Liver (tissue), 9 donors: Measurements from ENCODE around the gene OR6P1. TPM values are rescaled to one million over a fixed set of nuclear protein-coding genes. Genes with fewer than 3 reads are reported as not detected.

Experiments used
- DNase-seq: peaks from one replicate; pipeline ENCODE4 v3.0.0-alpha.2; 2017; ENCODE audit warnings: low spot score
- H3K27ac ChIP-seq, 2 donors: one replicate each; pipeline ENCODE4 v1.7.0; 2013; ENCODE audit warnings: inconsistent platforms in 2 of 2, low read length in 2 of 2, control low read depth in 1 of 2, low read depth in 1 of 2, mild to moderate bottlenecking in 1 of 2
- H3K27me3 ChIP-seq, 4 donors: one replicate each; pipeline versions ENCODE4 v1.6.1 to v1.7.0; 2013; ENCODE audit warnings: low read length in 3 of 4, inconsistent platforms in 1 of 4, mild to moderate bottlenecking in 1 of 4, moderate library complexity in 1 of 4; ENCODE audit not compliant: control insufficient read depth in 4 of 4, insufficient read depth in 4 of 4
- H3K36me3 ChIP-seq, 4 donors: one replicate each; pipeline versions ENCODE4 v1.6.1 to v1.7.0; 2013; ENCODE audit warnings: low read length in 3 of 4, mild to moderate bottlenecking in 3 of 4, low read depth in 1 of 4, moderate library complexity in 1 of 4; ENCODE audit not compliant: control insufficient read depth in 4 of 4, insufficient read depth in 3 of 4
- H3K4me1 ChIP-seq, 4 donors: one replicate each; pipeline versions ENCODE4 v1.6.1 to v1.7.0; 2013; ENCODE audit warnings: low read length in 3 of 4, mild to moderate bottlenecking in 3 of 4, moderate library complexity in 1 of 4; ENCODE audit not compliant: control insufficient read depth in 4 of 4, insufficient read depth in 4 of 4
- H3K4me3 ChIP-seq, 3 donors: one replicate each; pipeline versions ENCODE4 v1.6.1 to v1.7.0; 2013; ENCODE audit warnings: low read length in 3 of 3, control low read depth in 1 of 3, low read depth in 1 of 3, mild to moderate bottlenecking in 1 of 3
- H3K9ac ChIP-seq, 2 donors: one replicate each; pipeline ENCODE4 v1.7.0; 2013; ENCODE audit warnings: low read length in 2 of 2, mild to moderate bottlenecking in 2 of 2, moderate library complexity in 2 of 2, control low read depth in 1 of 2, low read depth in 1 of 2
- H3K9me3 ChIP-seq, 4 donors: one replicate each; pipeline versions ENCODE4 v1.6.1 to v1.7.0; 2013; ENCODE audit warnings: low read length in 3 of 4; ENCODE audit not compliant: control insufficient read depth in 4 of 4
- ATF3 ChIP-seq: IDR thresholded peaks from 2 replicates; pipeline ENCODE4 v1.6.1; 2016; ENCODE audit warnings: antibody characterized with exemption
- CTCF ChIP-seq: fragments of 150-350 bp; IDR thresholded peaks from 2 replicates; pipeline ENCODE4 v1.5.1; 2017; ENCODE audit warnings: improper control_type of control experiment, low read depth, low read length; ENCODE audit not compliant: missing input control
- EGR1 ChIP-seq, 2 donors: IDR thresholded peaks; 2 replicates each; pipeline ENCODE4 v1.6.1; 2016 to 2018; ENCODE audit warnings: antibody characterized with exemption in 2 of 2, low read depth in 2 of 2
- FOXA1 ChIP-seq: IDR thresholded peaks from 2 replicates; pipeline ENCODE4 v1.6.1; 2016; ENCODE audit warnings: antibody characterized with exemption
- FOXA2 ChIP-seq: IDR thresholded peaks from 2 replicates; pipeline ENCODE4 v1.6.1; 2016; ENCODE audit warnings: antibody characterized with exemption
- GABPA ChIP-seq, 2 donors: IDR thresholded peaks in 1 of 2; conservative IDR thresholded peaks in 1 of 2; 2 replicates each; pipeline ENCODE4 v1.6.1; 2016; ENCODE audit warnings: antibody characterized with exemption in 2 of 2, mild to moderate bottlenecking in 1 of 2, moderate library complexity in 1 of 2
- HNF4A ChIP-seq, 2 donors: conservative IDR thresholded peaks; 2 replicates each; pipeline ENCODE4 v1.6.1; 2016; ENCODE audit warnings: antibody characterized with exemption in 2 of 2, mild to moderate bottlenecking in 2 of 2
- HNF4G ChIP-seq: IDR thresholded peaks from 2 replicates; pipeline ENCODE4 v1.6.1; 2016; ENCODE audit warnings: antibody characterized with exemption
- JUND ChIP-seq, 2 donors: IDR thresholded peaks; 2 replicates each; pipeline ENCODE4 v1.6.1; 2016; ENCODE audit warnings: antibody characterized with exemption in 2 of 2
- MAX ChIP-seq: IDR thresholded peaks from 2 replicates; pipeline ENCODE4 v1.6.1; 2016; ENCODE audit warnings: antibody characterized with exemption
- NR2F2 ChIP-seq: IDR thresholded peaks from 2 replicates; pipeline ENCODE4 v1.6.1; 2016; ENCODE audit warnings: antibody characterized with exemption
- RXRA ChIP-seq, 2 donors: IDR thresholded peaks; 2 replicates each; pipeline ENCODE4 v1.6.1; 2017 to 2018; ENCODE audit warnings: antibody characterized with exemption in 2 of 2, mild to moderate bottlenecking in 1 of 2
- TAF1 ChIP-seq: conservative IDR thresholded peaks from 2 replicates; pipeline ENCODE4 v1.6.1; 2016; ENCODE audit warnings: antibody characterized with exemption, mild to moderate bottlenecking
- YY1 ChIP-seq: IDR thresholded peaks from 2 replicates; pipeline ENCODE4 v1.6.1; 2016; ENCODE audit warnings: antibody characterized with exemption, mild to moderate bottlenecking
- WGBS: extraction: QIAGEN DNeasy Blood & Tissue Kit; methylation state at CpG from one replicate; pipeline ENCODE4 v1.1.7; 2013; 5-methylcytosine and 5-hydroxymethylcytosine counted together
- polyA plus RNA-seq, 2 donors: library from polyadenylated mRNA; stranded (reverse) in 1 of 2; unstranded in 1 of 2; fragments of 200-250 nt in 1 of 2; fragments of >200 nt in 1 of 2; fragmentation: Nextera tagmentation in 1 of 2; extraction: Ambion mirVana in 1 of 2; gene quantifications; one replicate each; pipeline versions ENCODE4 v1.2.1 to v1.2.3, GENCODE V29; 2013 to 2015
- total RNA-seq, 2 donors: library from RNA; depleted of rRNA; stranded (reverse); fragments of >200 nt; gene quantifications; one replicate each; pipeline ENCODE4 v1.2.3, GENCODE V29; 2014
- TF ChIP-seq, protein P1 (sequence below): IDR thresholded peaks from 2 replicates; pipeline ENCODE4 v1.6.1; 2016; ENCODE audit warnings: antibody characterized with exemption
- TF ChIP-seq, protein P2 (sequence below): IDR thresholded peaks from 2 replicates; pipeline ENCODE4 v1.6.1; 2016; ENCODE audit warnings: antibody characterized with exemption, mild to moderate bottlenecking
- donor health status: healthy.
- donor health status: healthy.
- donor health status: healthy.
- donor health status: healthy.
- donor health status: healthy.

The OR6P1 gene
- total and polyA plus RNA-seq, 4 donors = not detected

GRCh38 chr1:158583962-158584361, 13.6 kb upstream of the OR6P1 start:
- Histone ChIP-seq H3K27me3 (peaks cover 0 to 5% (median 0%) of the 10 kb centered on the region in 4 donors), H3K4me3 (no peak overlapping the region), H3K9me3 (peaks cover 3 to 8% (median 6%) of the 10 kb centered on the region in 4 donors), H3K9ac (no peak overlapping the region), H3K27ac (no peak overlapping the region), H3K36me3 (no peaks in the 10 kb centered on the region), H3K4me1 (no peaks in the 10 kb centered on the region)
- 71% methylated on average over 4 of the region's 4 CpGs for WGBS
- TF ChIP-seq, protein P1, sequence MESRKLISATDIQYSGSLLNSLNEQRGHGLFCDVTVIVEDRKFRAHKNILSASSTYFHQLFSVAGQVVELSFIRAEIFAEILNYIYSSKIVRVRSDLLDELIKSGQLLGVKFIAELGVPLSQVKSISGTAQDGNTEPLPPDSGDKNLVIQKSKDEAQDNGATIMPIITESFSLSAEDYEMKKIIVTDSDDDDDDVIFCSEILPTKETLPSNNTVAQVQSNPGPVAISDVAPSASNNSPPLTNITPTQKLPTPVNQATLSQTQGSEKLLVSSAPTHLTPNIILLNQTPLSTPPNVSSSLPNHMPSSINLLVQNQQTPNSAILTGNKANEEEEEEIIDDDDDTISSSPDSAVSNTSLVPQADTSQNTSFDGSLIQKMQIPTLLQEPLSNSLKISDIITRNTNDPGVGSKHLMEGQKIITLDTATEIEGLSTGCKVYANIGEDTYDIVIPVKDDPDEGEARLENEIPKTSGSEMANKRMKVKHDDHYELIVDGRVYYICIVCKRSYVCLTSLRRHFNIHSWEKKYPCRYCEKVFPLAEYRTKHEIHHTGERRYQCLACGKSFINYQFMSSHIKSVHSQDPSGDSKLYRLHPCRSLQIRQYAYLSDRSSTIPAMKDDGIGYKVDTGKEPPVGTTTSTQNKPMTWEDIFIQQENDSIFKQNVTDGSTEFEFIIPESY = no peak
- TF ChIP-seq JUND (IDR thresholded peaks at IDR 0.05) (no peak), RXRA (IDR thresholded peaks at IDR 0.05) (no peak), TAF1 (no peak), ATF3 (no peak), NR2F2 (no peak), GABPA (IDR thresholded peaks at IDR 0.05 in 1 of 2, conservative IDR thresholded peaks at IDR 0.05 in 1 of 2) (no peak), YY1 (no peak), HNF4A (conservative IDR thresholded peaks at IDR 0.05) (no peak), FOXA1 (no peak), EGR1 (IDR thresholded peaks at IDR 0.05; ENCODE audit: low read depth in 2 of 2) (no peak), MAX (no peak), CTCF (no peak), FOXA2 (no peak), HNF4G (no peak)
- TF ChIP-seq, protein P2, sequence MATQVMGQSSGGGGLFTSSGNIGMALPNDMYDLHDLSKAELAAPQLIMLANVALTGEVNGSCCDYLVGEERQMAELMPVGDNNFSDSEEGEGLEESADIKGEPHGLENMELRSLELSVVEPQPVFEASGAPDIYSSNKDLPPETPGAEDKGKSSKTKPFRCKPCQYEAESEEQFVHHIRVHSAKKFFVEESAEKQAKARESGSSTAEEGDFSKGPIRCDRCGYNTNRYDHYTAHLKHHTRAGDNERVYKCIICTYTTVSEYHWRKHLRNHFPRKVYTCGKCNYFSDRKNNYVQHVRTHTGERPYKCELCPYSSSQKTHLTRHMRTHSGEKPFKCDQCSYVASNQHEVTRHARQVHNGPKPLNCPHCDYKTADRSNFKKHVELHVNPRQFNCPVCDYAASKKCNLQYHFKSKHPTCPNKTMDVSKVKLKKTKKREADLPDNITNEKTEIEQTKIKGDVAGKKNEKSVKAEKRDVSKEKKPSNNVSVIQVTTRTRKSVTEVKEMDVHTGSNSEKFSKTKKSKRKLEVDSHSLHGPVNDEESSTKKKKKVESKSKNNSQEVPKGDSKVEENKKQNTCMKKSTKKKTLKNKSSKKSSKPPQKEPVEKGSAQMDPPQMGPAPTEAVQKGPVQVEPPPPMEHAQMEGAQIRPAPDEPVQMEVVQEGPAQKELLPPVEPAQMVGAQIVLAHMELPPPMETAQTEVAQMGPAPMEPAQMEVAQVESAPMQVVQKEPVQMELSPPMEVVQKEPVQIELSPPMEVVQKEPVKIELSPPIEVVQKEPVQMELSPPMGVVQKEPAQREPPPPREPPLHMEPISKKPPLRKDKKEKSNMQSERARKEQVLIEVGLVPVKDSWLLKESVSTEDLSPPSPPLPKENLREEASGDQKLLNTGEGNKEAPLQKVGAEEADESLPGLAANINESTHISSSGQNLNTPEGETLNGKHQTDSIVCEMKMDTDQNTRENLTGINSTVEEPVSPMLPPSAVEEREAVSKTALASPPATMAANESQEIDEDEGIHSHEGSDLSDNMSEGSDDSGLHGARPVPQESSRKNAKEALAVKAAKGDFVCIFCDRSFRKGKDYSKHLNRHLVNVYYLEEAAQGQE = no peak
- DNase-seq = no peak

DNA sequence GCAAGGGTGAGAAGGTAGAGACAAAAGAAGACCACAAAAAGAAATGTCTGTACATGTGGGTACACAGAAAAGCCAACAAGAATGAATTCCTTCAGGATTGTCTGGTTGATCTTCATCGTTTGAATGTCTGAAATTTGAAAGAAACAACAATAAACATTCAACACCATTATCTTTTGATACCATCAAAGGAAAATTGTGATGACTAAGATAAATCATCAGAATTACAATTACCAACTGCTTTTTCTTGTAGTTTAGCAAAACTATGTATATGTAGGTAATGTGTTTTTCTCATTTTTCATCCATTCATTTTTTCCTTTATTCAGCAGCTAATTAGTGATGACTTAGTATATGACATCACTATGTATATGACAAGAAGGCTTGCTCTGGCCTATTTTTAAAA, 9.4 kb upstream of the OR6P1 start, which contains the start of gene OR10X1:
TSS of gene OR10X1 (minus strand) at position 167 of the 400 bp plus-strand sequence. CDS start at position 167, 0 bp downstream.
- no peak for DNase-seq
- H3K4me1 ChIP-seq = no peaks in the 10 kb centered on the region
- no peaks in the 10 kb centered on the region for H3K36me3 ChIP-seq
- WGBS = 63% methylated on average over 1 of the region's 1 CpG
- no peak within 1 kb of the TSS for H3K4me3 ChIP-seq
- H3K27me3 ChIP-seq = peaks cover 0 to 7% (median 0%) of the 10 kb centered on the region in 4 donors
- no peak within 1 kb of the TSS for H3K27ac ChIP-seq
- H3K9me3 ChIP-seq = no peaks in the 10 kb centered on the region
- H3K9ac ChIP-seq = no peak within 1 kb of the TSS
- TF ChIP-seq GABPA (IDR thresholded peaks at IDR 0.05 in 1 of 2, conservative IDR thresholded peaks at IDR 0.05 in 1 of 2) = no peak
- no peak for TF ChIP-seq YY1
- no peak for TF ChIP-seq EGR1 (IDR thresholded peaks at IDR 0.05; ENCODE audit: low read depth in 2 of 2)
- no peak for TF ChIP-seq HNF4G
- no peak for TF ChIP-seq FOXA2
- no peak for TF ChIP-seq TAF1
- TF ChIP-seq MAX = no peak
- TF ChIP-seq NR2F2 = no peak
- no peak for TF ChIP-seq HNF4A (conservative IDR thresholded peaks at IDR 0.05)
- no peak for TF ChIP-seq ATF3
- TF ChIP-seq, protein P2 = no peak
- no peak for TF ChIP-seq CTCF
- no peak for TF ChIP-seq FOXA1
